ENCODE results near the gene ADAM10. TPM values are rescaled to one million over a fixed set of nuclear protein-coding genes. Genes with fewer than 3 reads are reported as not detected.

Gene ADAM10
- total RNA-seq, 1 experiment from 2014 or later, result 159 TPM

- Mint-ChIP-seq H3K9me3 (peaks cover 7 to 9% of the 10 kb centered on the region in 2 experiments), H3K4me1 (peaks cover 39 to 45% of the 10 kb centered on the region in 2 experiments), H3K36me3 (ENCODE audit: insufficient read depth in 1 of 3, low read depth in 3 of 3) (peaks cover 13 to 25% (median 22%) of the 10 kb centered on the region in 3 experiments), H3K4me3 (no peak overlapping the region), H3K27me3 (ENCODE audit: low read depth) (no peaks in the 10 kb centered on the region), H3K27ac (peak overlapping the region; percentile 66 to 91 (median 68); a peak in 5 of 7 replicates)
- H3K4ac ChIP-seq (ENCODE audit: low read depth, low read length), result no peak overlapping the region
- no peak overlapping the region for H4K8ac ChIP-seq (replicated peaks; ENCODE audit: insufficient read length, low read depth, low read length)
- DNase-seq, result no peak
- no peaks in the 10 kb centered on the region for H3K9me3 ChIP-seq (ENCODE audit: control insufficient read depth, low read depth, low read length)
- H2AFZ ChIP-seq (ENCODE audit: low read length), result no peak overlapping the region
- H3K27ac ChIP-seq (ENCODE audit: insufficient read length, low read depth, low read length), result no peak overlapping the region
- H2BK5ac ChIP-seq (ENCODE audit: insufficient read length, low read length), result no peak overlapping the region
- H2BK120ac ChIP-seq (ENCODE audit: low read depth, low read length, poor library complexity, severe bottlenecking), result no peak overlapping the region
- no peak overlapping the region for H3K23ac ChIP-seq (ENCODE audit: insufficient read length, low read depth, low read length)
- no peak overlapping the region for H3K18ac ChIP-seq (ENCODE audit: insufficient read length, low read depth, low read length)
- H3K79me1 ChIP-seq (ENCODE audit: insufficient read depth, low read depth, low read length, poor library complexity, severe bottlenecking), result peaks cover 5% of the 10 kb centered on the region
- H3K14ac ChIP-seq (ENCODE audit: insufficient read depth, low read length), result no peak overlapping the region
- H3T11ph ChIP-seq (ENCODE audit: low read length), result no peak overlapping the region
- H3K9ac ChIP-seq (ENCODE audit: extremely low read depth, insufficient read length, low read length), result no peak overlapping the region
- H4K91ac ChIP-seq (ENCODE audit: insufficient read length, low read depth, low read length), result no peak overlapping the region
- H4K20me1 ChIP-seq (ENCODE audit: control insufficient read depth, insufficient read depth, insufficient read length), result no peaks in the 10 kb centered on the region
- no peaks in the 10 kb centered on the region for H3K23me2 ChIP-seq (ENCODE audit: insufficient read length, low read depth, low read length, poor library complexity, severe bottlenecking)
- no peak overlapping the region for H4K5ac ChIP-seq (ENCODE audit: insufficient read length, low read depth, low read length)
- H3K56ac ChIP-seq (ENCODE audit: insufficient read length, low read depth, low read length), result no peak overlapping the region
- peaks cover 2% of the 10 kb centered on the region; the same call in 1 of the 2 replicates for H3K4me1 ChIP-seq (ENCODE audit: insufficient read depth, low read length)
- no peaks in the 10 kb centered on the region for H3K27me3 ChIP-seq (ENCODE audit: insufficient read depth, low read length)
- no peak overlapping the region for H3K4me2 ChIP-seq (ENCODE audit: insufficient read depth, insufficient read length, low read length)
- no peak overlapping the region for H2BK20ac ChIP-seq (ENCODE audit: low read depth, low read length, poor library complexity, severe bottlenecking)
- H2BK12ac ChIP-seq (ENCODE audit: insufficient read length, low read depth, low read length), result no peak overlapping the region
- H3K79me2 ChIP-seq (ENCODE audit: insufficient read depth, low read length), result peaks cover 20% of the 10 kb centered on the region; the same call in 1 of the 2 replicates
- no peak for TF ChIP-seq CTCF (conservative IDR thresholded peaks at IDR 0.05)
- no peak overlapping the region for H2AK5ac ChIP-seq (ENCODE audit: insufficient read length, low read length)
- no peak overlapping the region for H2BK15ac ChIP-seq (ENCODE audit: low read depth, low read length)
- WGBS (ENCODE audit: extremely low coverage, insufficient read length, low lambda C conversion rate), result no CpG with 5 or more reads among the region's 3 CpGs
These were observed 54.7 kb downstream of the ADAM10 start for GRCh38 chr15:58694641-58695398.

All from H9 (cell line).